Osteoblast (primary cell): ENCODE data around the gene ZNF487. TPM values are rescaled to one million over a fixed set of nuclear protein-coding genes. Genes with fewer than 3 reads are reported as not detected.

ENCODE experiments used
- DNase-seq: peaks from one replicate; pipeline ENCODE4 v3.0.0; 2011; ENCODE audit warnings: low spot score, mixed read lengths; ENCODE audit not compliant: insufficient read length; ENCODE audit errors: missing footprints
- H2AFZ ChIP-seq: 2 replicates; pipeline ENCODE4 v1.6.0; 2011; ENCODE audit warnings: mild to moderate bottlenecking, low read length
- H3K27ac ChIP-seq: 2 replicates; pipeline ENCODE4 v1.5.1; 2011; ENCODE audit warnings: mild to moderate bottlenecking, low read depth, low read length, moderate library complexity
- H3K27me3 ChIP-seq: 2 replicates; pipeline ENCODE4 v1.6.0; 2012; ENCODE audit warnings: mild to moderate bottlenecking, control low read depth, inconsistent platforms, low read length, moderate library complexity; ENCODE audit not compliant: insufficient read depth
- H3K36me3 ChIP-seq: 2 replicates; pipeline ENCODE4 v1.5.1; 2011; ENCODE audit warnings: mild to moderate bottlenecking, low read length, control low read depth, moderate library complexity; ENCODE audit not compliant: insufficient read depth
- H3K4me1 ChIP-seq: 2 replicates; pipeline ENCODE4 v1.5.1; 2011; ENCODE audit warnings: mild to moderate bottlenecking, low read length, control low read depth, moderate library complexity; ENCODE audit not compliant: insufficient read depth
- H3K4me2 ChIP-seq: 2 replicates; pipeline ENCODE4 v1.6.0; 2011; ENCODE audit warnings: mild to moderate bottlenecking, low read length; ENCODE audit not compliant: insufficient read depth
- H3K4me3 ChIP-seq: fragments of 200-600 bp; sonication (generic); 3 replicates; pipeline ENCODE4 v1.5.1; 2012; ENCODE audit warnings: mild to moderate bottlenecking, low read length, inconsistent platforms; ENCODE audit not compliant: insufficient read depth
- H3K79me2 ChIP-seq: 2 replicates; pipeline ENCODE4 v1.6.0; 2012; ENCODE audit warnings: mild to moderate bottlenecking, low read length, control low read depth, inconsistent platforms; ENCODE audit not compliant: insufficient read depth
- H3K9me3 ChIP-seq: 2 replicates; pipeline ENCODE4 v1.5.1; 2011; ENCODE audit warnings: low read depth, low read length, control low read depth
- H4K20me1 ChIP-seq: 2 replicates; pipeline ENCODE4 v1.6.0; 2012; ENCODE audit warnings: mild to moderate bottlenecking, low read length, control low read depth; ENCODE audit not compliant: insufficient read depth
- CTCF ChIP-seq: IDR thresholded peaks from 2 replicates; pipeline ENCODE4 v1.5.1; 2011; ENCODE audit warnings: mild to moderate bottlenecking, low read depth, low read length, moderate library complexity; ENCODE audit errors: extremely low read depth
- small RNA-seq: library from RNA; depleted of rRNA; stranded (forward); fragments of <200 nt; gene quantifications from one replicate; pipeline ENCODE3, GENCODE V24; 2012
- total RNA-seq: library from RNA; depleted of rRNA; stranded (reverse); fragments of >200 nt; gene quantifications from 2 replicates; pipeline ENCODE4 v1.2.3, GENCODE V29; 2012

The ZNF487 gene
- total RNA-seq, 1 donor = 8.3 TPM

GRCh38 chr10:43502931-43503330 is 66.0 kb downstream of the ZNF487 start:
- Histone ChIP-seq H2AFZ (no peak overlapping the region), H4K20me1 (no peaks in the 10 kb centered on the region), H3K79me2 (no peaks in the 10 kb centered on the region), H3K27ac (no peak overlapping the region), H3K4me3 (no peak overlapping the region), H3K36me3 (no peaks in the 10 kb centered on the region), H3K4me1 (no peaks in the 10 kb centered on the region), H3K4me2 (no peak overlapping the region), H3K27me3 (no peaks in the 10 kb centered on the region), H3K9me3 (no peaks in the 10 kb centered on the region)
- no peak for DNase-seq
- TF ChIP-seq CTCF = no peak

- Histone ChIP-seq H3K79me2 (no peaks in the 10 kb centered on the region), H3K27me3 (no peaks in the 10 kb centered on the region), H4K20me1 (no peaks in the 10 kb centered on the region), H3K36me3 (no peaks in the 10 kb centered on the region), H3K4me2 (no peak overlapping the region), H3K4me3 (no peak overlapping the region), H3K27ac (no peak overlapping the region), H3K4me1 (no peaks in the 10 kb centered on the region), H2AFZ (no peak overlapping the region), H3K9me3 (peaks cover 14% of the 10 kb centered on the region)
- TF ChIP-seq CTCF = no peak
- peak; percentile 30 for DNase-seq
Observed at GRCh38 chr10:43524434-43525247, 87.7 kb downstream of the ZNF487 start.

Small RNA genes within 50 kb of the gene (small RNA-seq; reads per million reads assigned to genes)
- gene RNU7-193P = not detected
- 0.37 reads per million for gene SNORD3J

Other genes with a start within 250 kb of the ZNF487 start
- gene RASGEF1A, start 170.0 kb upstream of the ZNF487 start, total RNA-seq = 1.1 TPM in 1 of 2 replicates, not detected in the other
- not detected in 2 replicates for gene FXYD4, start 65.5 kb upstream of the ZNF487 start, total RNA-seq
- gene HNRNPF, start 27.9 kb upstream of the ZNF487 start, total RNA-seq = 221 and 229 TPM in 2 replicates
- 4.7 and 5.0 TPM in 2 replicates for gene ZNF239, start 137.5 kb downstream of the ZNF487 start, total RNA-seq
- gene ZNF485, start 169.3 kb downstream of the ZNF487 start, total RNA-seq = 2.5 and 4.7 TPM in 2 replicates
- gene ZNF32, start 211.8 kb downstream of the ZNF487 start, total RNA-seq = 34.7 and 36.2 TPM in 2 replicates